ENCODE data around the gene CLEC5A.

- TF ChIP-seq CTCF (IDR thresholded peaks at IDR 0.05; ENCODE audit: low read depth, low read length): no peak
- TF ChIP-seq EZH2phosphoT487 (IDR thresholded peaks at IDR 0.05; ENCODE audit: low read depth): no peak
Observed at GRCh38 chr7:141960687-141961422, 14.1 kb upstream of the CLEC5A start.
